HEK293 (cell line): ENCODE results near the gene RPL3.

Experiments used
- CTCF ChIA-PET: fragments of 350-600 bp; formaldehyde crosslinking; extraction: SDS; loops from one replicate; lab custom pipeline; 2021; ENCODE audit warnings: antibody characterized with exemption; lab: Yijun Ruan, JAX
- POLR2A ChIA-PET: fragments of 300-600 bp; formaldehyde crosslinking; extraction: SDS; loops from one replicate; lab custom pipeline; 2020; ENCODE audit warnings: antibody characterized with exemption, inconsistent platforms; lab: Yijun Ruan, JAX
- H3K27ac ChIP-seq: fragments of 200-500 bp; sonication (Bioruptor generic); 2 replicates; pipeline ENCODE4 v1.5.1; 2014; ENCODE audit warnings: low read depth, low read length, control low read depth, inconsistent platforms; ENCODE audit errors: extremely low read depth
- H3K36me3 ChIP-seq, 2 experiments: fragments of 200-500 bp in 1 of 2; sonication (Bioruptor generic) in 1 of 2; 1 replicate in 1 of 2; 2 replicates in 1 of 2; pipeline ENCODE4 v1.5.1; 2014 to 2017; ENCODE audit warnings: inconsistent platforms in 2 of 2, low read length in 2 of 2; ENCODE audit not compliant: control insufficient read depth in 2 of 2, insufficient read depth in 1 of 2
- H3K4me1 ChIP-seq: fragments of 200-500 bp; sonication (Bioruptor generic); 2 replicates; pipeline ENCODE4 v1.5.1; 2014; ENCODE audit warnings: mild to moderate bottlenecking, low read length, inconsistent platforms; ENCODE audit not compliant: control insufficient read depth, insufficient read depth
- H3K4me3 ChIP-seq: 2 replicates; pipeline ENCODE4 v1.5.1; 2011; ENCODE audit warnings: low read depth, mild to moderate bottlenecking, control low read depth, low read length, moderate library complexity
- H3K9me3 ChIP-seq: fragments of 200-500 bp; sonication (Bioruptor generic); 2 replicates; pipeline ENCODE4 v1.5.1; 2014; ENCODE audit warnings: low read depth, low read length, inconsistent platforms; ENCODE audit not compliant: control insufficient read depth, insufficient read depth
- GLIS1 ChIP-seq: fragments of 450-650 bp; formaldehyde crosslinking; IDR thresholded peaks from 2 replicates; pipeline ENCODE4 v1.5.1; 2016; ENCODE audit warnings: missing biosample characterization, missing genetic modification characterization
- GLIS2 ChIP-seq: fragments of 450-650 bp; formaldehyde crosslinking; IDR thresholded peaks from 2 replicates; pipeline ENCODE4 v1.5.1; 2016; ENCODE audit warnings: missing biosample characterization, missing genetic modification characterization
- MYNN ChIP-seq: fragments of 450-650 bp; formaldehyde crosslinking; IDR thresholded peaks from 2 replicates; pipeline ENCODE4 v1.5.1; 2016; ENCODE audit warnings: missing biosample characterization, missing genetic modification characterization, borderline replicate concordance
- MZF1 ChIP-seq: fragments of 450-650 bp; formaldehyde crosslinking; IDR thresholded peaks from 2 replicates; pipeline ENCODE4 v1.5.1; 2017; ENCODE audit warnings: missing biosample characterization, missing genetic modification characterization, borderline replicate concordance
- OVOL3 ChIP-seq: fragments of 450-650 bp; formaldehyde crosslinking; IDR thresholded peaks from 2 replicates; pipeline ENCODE4 v1.5.1; 2016; ENCODE audit warnings: missing biosample characterization, missing genetic modification characterization
- SCRT2 ChIP-seq: fragments of 450-650 bp; formaldehyde crosslinking; IDR thresholded peaks from 2 replicates; pipeline ENCODE4 v1.5.1; 2016; ENCODE audit warnings: missing biosample characterization, missing genetic modification characterization
- SP3 ChIP-seq: fragments of 450-650 bp; formaldehyde crosslinking; IDR thresholded peaks from 2 replicates; pipeline ENCODE4 v1.5.1; 2016; ENCODE audit warnings: missing biosample characterization, missing genetic modification characterization
- SP7 ChIP-seq: fragments of 450-650 bp; formaldehyde crosslinking; IDR thresholded peaks from 2 replicates; pipeline ENCODE4 v1.5.1; 2016; ENCODE audit warnings: missing biosample characterization, missing genetic modification characterization
- TCF7L2 ChIP-seq: IDR thresholded peaks from 2 replicates; pipeline ENCODE4 v1.6.1; 2011; ENCODE audit warnings: low read depth, mild to moderate bottlenecking, inconsistent platforms, low read length, moderate library complexity, borderline replicate concordance
- ZBTB1 ChIP-seq: fragments of 450-650 bp; formaldehyde crosslinking; IDR thresholded peaks from 2 replicates; pipeline ENCODE4 v1.5.1; 2016; ENCODE audit warnings: missing biosample characterization, missing genetic modification characterization
- ZBTB8A ChIP-seq: fragments of 450-650 bp; formaldehyde crosslinking; IDR thresholded peaks from 2 replicates; pipeline ENCODE4 v1.5.1; 2016; ENCODE audit warnings: missing biosample characterization, missing genetic modification characterization
- ZFHX2 ChIP-seq: fragments of 450-650 bp; formaldehyde crosslinking; conservative IDR thresholded peaks from 2 replicates; pipeline ENCODE4 v1.5.1; 2016; ENCODE audit warnings: missing biosample characterization, missing genetic modification characterization
- ZIC2 ChIP-seq: fragments of 450-650 bp; formaldehyde crosslinking; IDR thresholded peaks from 2 replicates; pipeline ENCODE4 v1.5.1; 2016; ENCODE audit warnings: missing biosample characterization, missing genetic modification characterization
- ZNF10 ChIP-seq: fragments of 450-650 bp; formaldehyde crosslinking; IDR thresholded peaks from 2 replicates; pipeline ENCODE4 v1.5.1; 2017; ENCODE audit warnings: missing biosample characterization, missing genetic modification characterization
- ZNF114 ChIP-seq: fragments of 450-650 bp; formaldehyde crosslinking; IDR thresholded peaks from 2 replicates; pipeline ENCODE4 v1.5.0; 2017; ENCODE audit warnings: missing biosample characterization, missing genetic modification characterization
- ZNF121 ChIP-seq: fragments of 450-650 bp; formaldehyde crosslinking; IDR thresholded peaks from 2 replicates; pipeline ENCODE4 v1.5.1; 2016; ENCODE audit warnings: missing biosample characterization, missing genetic modification characterization
- ZNF169 ChIP-seq: fragments of 450-650 bp; formaldehyde crosslinking; IDR thresholded peaks from 2 replicates; pipeline ENCODE4 v1.5.1; 2016; ENCODE audit warnings: missing biosample characterization, missing genetic modification characterization
- ZNF184 ChIP-seq: fragments of 450-650 bp; IDR thresholded peaks from 2 replicates; pipeline ENCODE4 v1.5.1; 2018; ENCODE audit warnings: missing biosample characterization, mild to moderate bottlenecking, missing genetic modification characterization
- ZNF324 ChIP-seq: fragments of 450-650 bp; formaldehyde crosslinking; IDR thresholded peaks from 2 replicates; pipeline ENCODE4 v1.5.1; 2016; ENCODE audit warnings: missing biosample characterization, missing genetic modification characterization
- ZNF354C ChIP-seq: fragments of 450-650 bp; formaldehyde crosslinking; IDR thresholded peaks from 2 replicates; pipeline ENCODE4 v1.5.1; 2016; ENCODE audit warnings: missing biosample characterization, missing genetic modification characterization, low read depth, borderline replicate concordance
- ZNF37A ChIP-seq: fragments of 450-650 bp; IDR thresholded peaks from 2 replicates; pipeline ENCODE4 v1.5.1; 2018; ENCODE audit warnings: missing biosample characterization, missing genetic modification characterization
- ZNF391 ChIP-seq: fragments of 450-650 bp; formaldehyde crosslinking; IDR thresholded peaks from 2 replicates; pipeline ENCODE4 v1.5.1; 2016; ENCODE audit warnings: low read depth, missing biosample characterization, missing genetic modification characterization, borderline replicate concordance
- ZNF600 ChIP-seq: fragments of 450-650 bp; formaldehyde crosslinking; IDR thresholded peaks from 2 replicates; pipeline ENCODE4 v1.5.1; 2016; ENCODE audit warnings: missing biosample characterization, missing genetic modification characterization
- ZNF621 ChIP-seq: fragments of 450-650 bp; formaldehyde crosslinking; IDR thresholded peaks from 2 replicates; pipeline ENCODE4 v1.5.1; 2017; ENCODE audit warnings: missing biosample characterization, missing genetic modification characterization
- ZNF777 ChIP-seq: fragments of 450-650 bp; formaldehyde crosslinking; IDR thresholded peaks from 2 replicates; pipeline ENCODE4 v1.5.1; 2017; ENCODE audit warnings: missing biosample characterization, missing genetic modification characterization, borderline replicate concordance
- TF ChIP-seq, protein P1 (sequence below): fragments of 450-650 bp; formaldehyde crosslinking; IDR thresholded peaks from 2 replicates; pipeline ENCODE4 v1.5.1; 2017; ENCODE audit warnings: missing biosample characterization, missing genetic modification characterization

The RPL3 gene

GRCh38 chr22:39363751-39364515 is 44.5 kb upstream of the RPL3 start:
- ChIA-PET CTCF (interaction anchor here (0.6 kb wide), 3 partner anchors 11 to 1544 kb away, joined by 3 to 4 read pairs (median 3); no protein-coding TSS in a partner anchor), POLR2A (interaction anchor here (1.0 kb wide), 1 partner anchor 48 kb away, joined by 3 read pairs; no protein-coding TSS in a partner anchor)
- H3K27ac ChIP-seq, result no peak overlapping the region
- H3K36me3 ChIP-seq, result peaks cover 0 to 5% of the 10 kb centered on the region in 2 experiments; a peak in 2 of 3 replicates
- no peaks in the 10 kb centered on the region for H3K9me3 ChIP-seq
- H3K4me1 ChIP-seq, result no peaks in the 10 kb centered on the region; the same call in 1 of the 2 replicates
- peak; percentile 46; the same call in 1 of the 2 replicates for TF ChIP-seq ZBTB8A
- TF ChIP-seq ZIC2 (tag by site-specific recombination), result peak; percentile 93
- TF ChIP-seq ZNF37A (tag by site-specific recombination), result no peak
- 0 out of 2 replicates have a peak, but pooled peaks have one; percentile 14 for TF ChIP-seq GLIS2
- TF ChIP-seq ZNF354C (tag by site-specific recombination), result no peak
- peak; percentile 76 for TF ChIP-seq GLIS1 (tag by site-specific recombination)
- no peak overlapping the region for H3K4me3 ChIP-seq

DNA sequence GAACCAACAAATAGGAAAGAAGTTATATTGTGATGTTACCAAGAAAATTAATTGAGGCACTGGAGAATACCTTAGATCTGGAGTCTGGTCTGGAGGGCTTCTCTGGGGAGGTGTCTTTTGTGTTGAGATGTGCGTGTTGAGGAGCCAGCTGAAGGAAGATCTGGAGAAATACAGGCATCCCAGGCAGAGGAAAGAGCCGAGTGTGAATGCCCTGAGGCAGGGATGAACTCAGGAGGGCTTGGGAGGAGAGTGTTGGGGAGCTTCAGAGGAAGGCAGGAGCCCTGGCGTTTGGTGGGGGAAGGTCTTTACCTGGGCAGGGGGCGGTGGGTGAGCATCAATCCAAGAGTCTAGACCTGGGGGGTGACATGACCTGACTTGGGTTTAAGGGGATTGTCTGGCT is 43.5 kb upstream of the RPL3 start:
- POLR2A ChIA-PET, result no interaction called here
- no peak for TF ChIP-seq ZIC2 (tag by site-specific recombination)
- TF ChIP-seq ZNF184 (tag by site-specific recombination), result no peak
- no peak for TF ChIP-seq ZBTB1

DNA sequence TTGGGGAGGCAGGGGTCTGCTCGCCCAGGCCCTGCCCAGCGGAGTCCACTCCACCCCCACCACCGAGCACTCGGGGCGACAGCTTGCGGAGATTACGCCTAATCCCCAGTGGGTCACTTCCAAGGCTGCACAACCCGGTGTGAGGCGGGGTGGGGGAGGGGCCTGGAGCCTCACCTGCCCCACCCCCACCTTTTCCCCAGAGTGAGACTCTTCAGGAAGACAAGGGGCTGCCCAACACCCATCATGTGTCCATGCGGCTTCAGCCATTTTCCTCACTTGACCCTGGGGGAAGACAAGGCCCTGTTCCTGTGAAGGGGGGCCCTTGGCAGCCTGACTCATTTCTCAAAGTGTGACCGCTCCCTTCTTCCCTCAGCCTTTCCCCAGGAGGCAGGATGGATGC is 42.8 kb upstream of the RPL3 start:
- ChIA-PET POLR2A (interaction anchor here (0.5 kb wide), 1 partner anchor 1651 kb away, joined by 3 read pairs; no protein-coding TSS in a partner anchor), CTCF (interaction anchor here (0.6 to 1.1 kb wide), 2 partner anchors 30 to 991 kb away, joined by 3 read pairs; no protein-coding TSS in a partner anchor)
- H3K9me3 ChIP-seq, result no peaks in the 10 kb centered on the region
- H3K36me3 ChIP-seq, result peaks cover 0 to 8% of the 10 kb centered on the region in 2 experiments; a peak in 2 of 3 replicates
- no peak for TF ChIP-seq ZBTB8A
- no peak for TF ChIP-seq ZNF114 (tag by site-specific recombination)
- TF ChIP-seq ZNF777 (tag by site-specific recombination), result no peak
- no peak for TF ChIP-seq OVOL3
- no peak for TF ChIP-seq MYNN (tag by site-specific recombination)
- no peak for TF ChIP-seq TCF7L2
- TF ChIP-seq SCRT2 (tag by site-specific recombination), result no peak
- no peak for TF ChIP-seq SP3 (tag by site-specific recombination)
- TF ChIP-seq ZNF621, result no peak
- TF ChIP-seq SP7, result no peak
- TF ChIP-seq ZNF391 (tag by site-specific recombination), result no peak
- no peak for TF ChIP-seq MZF1 (tag by site-specific recombination)
- no peak for TF ChIP-seq ZNF10 (tag by site-specific recombination)
- no peak for TF ChIP-seq ZNF121 (tag by site-specific recombination)
- TF ChIP-seq ZFHX2, result no peak
- TF ChIP-seq ZNF600 (tag by site-specific recombination), result no peak
- TF ChIP-seq, protein P1, sequence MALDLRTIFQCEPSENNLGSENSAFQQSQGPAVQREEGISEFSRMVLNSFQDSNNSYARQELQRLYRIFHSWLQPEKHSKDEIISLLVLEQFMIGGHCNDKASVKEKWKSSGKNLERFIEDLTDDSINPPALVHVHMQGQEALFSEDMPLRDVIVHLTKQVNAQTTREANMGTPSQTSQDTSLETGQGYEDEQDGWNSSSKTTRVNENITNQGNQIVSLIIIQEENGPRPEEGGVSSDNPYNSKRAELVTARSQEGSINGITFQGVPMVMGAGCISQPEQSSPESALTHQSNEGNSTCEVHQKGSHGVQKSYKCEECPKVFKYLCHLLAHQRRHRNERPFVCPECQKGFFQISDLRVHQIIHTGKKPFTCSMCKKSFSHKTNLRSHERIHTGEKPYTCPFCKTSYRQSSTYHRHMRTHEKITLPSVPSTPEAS (tag by site-specific recombination), result no peak
- no peak for TF ChIP-seq ZNF169
- no peak for TF ChIP-seq ZNF324
- no peak overlapping the region for H3K27ac ChIP-seq
- H3K4me3 ChIP-seq, result no peak overlapping the region
- H3K4me1 ChIP-seq, result no peaks in the 10 kb centered on the region; the same call in 1 of the 2 replicates

More for the DNA sequence above, 43.5 kb upstream of the RPL3 start:
- no peak overlapping the region for H3K4me3 ChIP-seq
- H3K36me3 ChIP-seq, result peaks cover 0 to 8% of the 10 kb centered on the region in 2 experiments; a peak in 2 of 3 replicates
- H3K9me3 ChIP-seq, result no peaks in the 10 kb centered on the region
- no peaks in the 10 kb centered on the region; the same call in 1 of the 2 replicates for H3K4me1 ChIP-seq
- CTCF ChIA-PET, result no interaction called here
- no peak overlapping the region for H3K27ac ChIP-seq
